ENCODE data around the gene RIPOR3. TPM values are rescaled to one million over a fixed set of nuclear protein-coding genes. Genes with fewer than 3 reads are reported as not detected.

Gene RIPOR3
- total and polyA plus RNA-seq, 9 of the 15 experiments (the other 6 are each of a cell fraction or from before 2014, with no cell fraction given): 3.3 to 62.7 (median 21.4) TPM

- no peak for FAIRE-seq
- no peak for TF ChIP-seq OTX1 (CRISPR knock-in tag; IDR thresholded peaks at IDR 0.05)
- peak; percentile 51; the same call in 1 of the 2 replicates for TF ChIP-seq ZC3H4 (CRISPR knock-in tag; IDR thresholded peaks at IDR 0.05; ENCODE audit: borderline replicate concordance)
- TF ChIP-seq FOS (IDR thresholded peaks at IDR 0.05; ENCODE audit: extremely low read depth, insufficient read length): no peak
- no peak for TF ChIP-seq USF1 (CRISPR knock-in tag; IDR thresholded peaks at IDR 0.05)
- TF ChIP-seq ZNF175 (CRISPR knock-in tag; IDR thresholded peaks at IDR 0.05; ENCODE audit: low read depth): 0 out of 2 replicates have a peak, but pooled peaks have one; percentile 14
- no peak for TF ChIP-seq FOSL1 (tag; conservative IDR thresholded peaks at IDR 0.05)
- TF ChIP-seq RAD51 (IDR thresholded peaks at IDR 0.05; ENCODE audit: borderline replicate concordance, low read depth): no peak
- TF ChIP-seq E2F8 (IDR thresholded peaks at IDR 0.05; ENCODE audit: low read depth, partially characterized antibody): no peak
- TF ChIP-seq ZNF830 (CRISPR knock-in tag; IDR thresholded peaks at IDR 0.05): no peak
- TF ChIP-seq ZBTB12 (CRISPR knock-in tag; IDR thresholded peaks at IDR 0.05): no peak
- TF ChIP-seq HOMEZ (CRISPR knock-in tag; IDR thresholded peaks at IDR 0.05): no peak
- no peak for TF ChIP-seq HCFC1 (IDR thresholded peaks at IDR 0.05; ENCODE audit: low read depth, low read length)
- no peak for TF ChIP-seq ZNF143 (CRISPR knock-in tag; IDR thresholded peaks at IDR 0.05)
- TF ChIP-seq ZNF324 (CRISPR knock-in tag; IDR thresholded peaks at IDR 0.05): no peak
These were observed 38.8 kb upstream of the RIPOR3 start for GRCh38 chr20:50729901-50730764.

More at GRCh38 chr20:50729901-50730764, 38.8 kb upstream of the RIPOR3 start:
- BruUV-seq (replicated peaks): TSS peak; percentile 95
- Histone ChIP-seq H3K79me2 (ENCODE audit: control insufficient read depth, insufficient read depth, low read length) (peaks cover 39% of the 10 kb centered on the region), H3K9ac (ENCODE audit: insufficient read depth in 1 of 2, low read depth in 2 of 2, low read length in 2 of 2) (peak overlapping the region; percentile 50 to 69), H3K4me3 (peak overlapping the region; percentile 89), H3K4me2 (ENCODE audit: insufficient read depth, low read length) (peak overlapping the region; percentile 76), H4K20me1 (replicated peaks; ENCODE audit: control insufficient read depth, insufficient read depth, low read length) (no peaks in the 10 kb centered on the region), H2AFZ (ENCODE audit: low read depth, low read length) (peak overlapping the region; percentile 86), H3K4me1 (replicated peaks in 1 of 2; ENCODE audit: control insufficient read depth in 2 of 2, insufficient read depth in 2 of 2, low read length in 2 of 2) (peaks cover 36 to 48% of the 10 kb centered on the region in 2 experiments), H3K27me3 (ENCODE audit: control insufficient read depth in 2 of 2, insufficient read depth in 2 of 2, low read length in 2 of 2) (no peaks in the 10 kb centered on the region), H3K27ac (ENCODE audit: extremely low read depth, low read depth, low read length) (peak overlapping the region; percentile 64), H3K36me3 (ENCODE audit: control insufficient read depth, insufficient read depth, low read length) (peaks cover 8% of the 10 kb centered on the region; the same call in 1 of the 3 replicates), H3K9me1 (ENCODE audit: control insufficient read depth, insufficient read depth, low read length) (no peaks in the 10 kb centered on the region), H3K9me3 (replicated peaks; ENCODE audit: control insufficient read depth, insufficient read depth, low read depth, low read length) (no peaks in the 10 kb centered on the region)
- peak; percentile 1; the same call in 2 of the 3 replicates for ATAC-seq
- ChIA-PET CTCF (ENCODE audit: low intra/inter-chr PET ratio) (no interaction called here), POLR2A (interaction anchor here (0.6 to 4.2 kb wide), 4 partner anchors 12 to 205 kb away, joined by 3 to 21 read pairs (median 5); no protein-coding TSS in a partner anchor)
- WGBS (ENCODE audit: insufficient coverage, low coverage, missing lambda C conversion rate): 30% methylated on average over 19 of the region's 21 CpGs
- peak in 2 of 4 experiments; percentile 25 to 47 for DNase-seq (ENCODE audit: extremely low read depth in 1 of 4, low spot score in 3 of 4)
- in situ Hi-C loops (cut with MboI): loop anchor here (10.0 kb wide), 1 partner anchor 245 kb away; no protein-coding TSS in a partner anchor
- intact Hi-C loops (cut with micrococcal nuclease): loop anchor here (5.0 kb wide), 1 partner anchor 38 kb away; the partner anchor contains the start of gene RIPOR3

All from K562 (cell line).